NOMO-1 (cell line): ENCODE data around the gene MAP3K5.
"Not testable (repeated sequence)": the region's sequence is repeated elsewhere in the genome, so short reads cannot be mapped to it uniquely, and the experiment has no call there.

Source experiments
- DNase-seq, 2 experiments: peaks; one replicate each; lab custom pipeline; 2025; ENCODE audit not compliant: unreplicated experiment in 2 of 2; lab: John Stamatoyannopoulos, UW

Gene MAP3K5

GRCh38 chr6:136590846-136591245, 201.4 kb downstream of the MAP3K5 start:
- not testable (repeated sequence) for DNase-seq

GRCh38 chr6:136587527-136587926, 204.8 kb downstream of the MAP3K5 start:
- DNase-seq: no peak

GRCh38 chr6:136586295-136586694, 206.0 kb downstream of the MAP3K5 start:
- no peak for DNase-seq

- DNase-seq: not testable (repeated sequence)
Observed at GRCh38 chr6:136585523-136585922, 206.8 kb downstream of the MAP3K5 start.

- DNase-seq: not testable (repeated sequence)
Observed at GRCh38 chr6:136584290-136584689, 208.0 kb downstream of the MAP3K5 start.

GRCh38 chr6:136582711-136583471, 209.4 kb downstream of the MAP3K5 start:
- DNase-seq: peak in 1 of 2 experiments; percentile 45

- no peak for DNase-seq
Observed at GRCh38 chr6:136579800-136580199, 212.5 kb downstream of the MAP3K5 start.

GRCh38 chr6:136576821-136577220, 215.5 kb downstream of the MAP3K5 start:
- DNase-seq: no peak

GRCh38 chr6:136571496-136571895, 220.8 kb downstream of the MAP3K5 start:
- no peak for DNase-seq

GRCh38 chr6:136571065-136571464, 221.2 kb downstream of the MAP3K5 start:
- DNase-seq: no peak

GRCh38 chr6:136568129-136568528, 224.1 kb downstream of the MAP3K5 start:
- DNase-seq: no peak

- DNase-seq: no peak
Observed at GRCh38 chr6:136567688-136568087, 224.6 kb downstream of the MAP3K5 start.

- peak; percentile 25 to 61 for DNase-seq
Observed at GRCh38 chr6:136566851-136567250, 225.4 kb downstream of the MAP3K5 start.

GRCh38 chr6:136566007-136566487, 226.2 kb downstream of the MAP3K5 start:
- DNase-seq: peak; percentile 65 to 76

GRCh38 chr6:136564180-136564579, 228.1 kb downstream of the MAP3K5 start:
- no peak for DNase-seq

GRCh38 chr6:136563386-136564152, 228.7 kb downstream of the MAP3K5 start:
- DNase-seq: no peak

GRCh38 chr6:136562211-136562610, 230.1 kb downstream of the MAP3K5 start:
- DNase-seq: no peak

GRCh38 chr6:136553166-136553787, 239.0 kb downstream of the MAP3K5 start:
- no peak for DNase-seq

- DNase-seq: no peak
Observed at GRCh38 chr6:136552054-136552453, 240.2 kb downstream of the MAP3K5 start.

- no peak for DNase-seq
Observed at GRCh38 chr6:136551103-136551502, 241.2 kb downstream of the MAP3K5 start.

GRCh38 chr6:136550330-136551071, 241.8 kb downstream of the MAP3K5 start, which contains the start of gene MAP7:
MAP7 (minus strand) TSS chr6:136550422; CDS start chr6:136550408, 14 bp downstream.
- DNase-seq: peak; percentile 34 to 40
